Gastrocnemius medialis (tissue), 4 donors: Measurements from ENCODE around the gene CRTC3.

Source experiments
- CTCF ChIP-seq, 5 experiments: fragments of 450-650 bp in 3 of 5; fragments of 200-600 bp in 2 of 5; sonication (generic) in 2 of 5; IDR thresholded peaks in 4 of 5; conservative IDR thresholded peaks in 1 of 5; 1 replicate in 4 of 5; 2 replicates in 1 of 5; pipeline ENCODE4 v1.5.1; 2016 to 2019; ENCODE audit warnings: antibody characterized with exemption in 5 of 5, mild to moderate bottlenecking in 3 of 5, moderate library complexity in 3 of 5
- POLR2A ChIP-seq, 2 donors: fragments of 450-650 bp; IDR thresholded peaks; one replicate each; pipeline ENCODE4 v1.6.1; 2017; ENCODE audit warnings: antibody characterized with exemption in 2 of 2, mild to moderate bottlenecking in 2 of 2, moderate library complexity in 2 of 2

- TF ChIP-seq CTCF (IDR thresholded peaks at IDR 0.05 in 4 of 5, conservative IDR thresholded peaks at IDR 0.05 in 1 of 5): no peak
- no peak for TF ChIP-seq POLR2A (IDR thresholded peaks at IDR 0.05)
Measured at GRCh38 chr15:90646662-90647305, 117.1 kb downstream of the CRTC3 start.
